Hepatocyte (in vitro differentiated cells): ENCODE results near the gene TRMT11.

Source experiments
- CTCF ChIP-seq: fragments of 200-600 bp; sonication (generic); IDR thresholded peaks from 2 replicates; pipeline ENCODE4 v1.5.1; 2016; ENCODE audit warnings: antibody characterized with exemption, mild to moderate bottlenecking; ENCODE audit not compliant: poor library complexity
- EZH2phosphoT487 ChIP-seq: fragments of 200-600 bp; sonication (generic); IDR thresholded peaks from one replicate; pipeline ENCODE4 v1.6.1; 2018; ENCODE audit warnings: antibody characterized with exemption, mild to moderate bottlenecking, low read depth, moderate library complexity; ENCODE audit not compliant: unreplicated experiment, severe bottlenecking

- TF ChIP-seq EZH2phosphoT487, result no peak
- no peak for TF ChIP-seq CTCF
These were observed 31.3 kb downstream of the TRMT11 start for GRCh38 chr6:126017668-126018067.
